ENCODE results near the gene SDF4.

DNA sequence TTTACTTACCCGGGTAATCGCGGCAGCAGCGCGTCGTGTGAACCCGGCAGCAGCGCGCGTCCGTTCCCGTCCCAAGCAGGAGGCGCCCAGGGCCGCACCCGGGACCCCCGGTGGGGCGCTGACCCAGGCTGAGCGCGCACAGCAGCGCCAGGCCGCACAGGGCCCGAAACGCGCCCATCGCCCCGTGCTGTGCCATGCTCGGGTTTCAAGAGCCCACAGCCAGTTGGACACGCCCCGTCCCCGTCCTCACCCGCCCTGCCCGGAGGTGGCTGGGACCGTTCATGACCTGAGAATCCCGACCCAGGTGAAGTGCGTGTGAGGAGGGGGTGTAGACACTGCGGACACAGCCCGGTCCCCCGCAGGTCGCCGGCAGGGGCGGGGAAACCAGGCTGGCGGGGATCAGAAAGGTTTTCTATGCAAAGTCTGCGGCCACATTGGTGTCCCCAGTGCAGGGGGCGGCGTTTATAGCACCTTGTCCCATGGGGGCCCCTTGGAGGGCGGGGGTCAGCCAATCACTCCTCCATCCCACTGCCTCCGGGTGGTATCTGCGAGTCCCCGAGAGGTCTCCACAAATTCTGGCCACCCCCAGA lies 25.3 kb downstream of the SDF4 start, which contains the start of gene TNFRSF18:
- TF ChIP-seq EZH2phosphoT487 (IDR thresholded peaks at IDR 0.05; ENCODE audit: borderline replicate concordance, low read length) (no peak), CTCF (IDR thresholded peaks at IDR 0.05; ENCODE audit: low read depth, low read length, poor library complexity, severe bottlenecking) (no peak)
